Neural crest cell (in vitro differentiated cells): ENCODE measurements around the gene YIF1A. TPM values are rescaled to one million over a fixed set of nuclear protein-coding genes. Genes with fewer than 3 reads are reported as not detected.
A peak's percentile ranks its signal among the peaks of the same experiment; 100 is the strongest.

Source experiments
- DNase-seq: peaks from one replicate; pipeline ENCODE4 v3.0.0; 2021; ENCODE audit warnings: low read depth, mixed read lengths, low spot score
- H3K27ac Mint-ChIP-seq: one replicate; pipeline ENCODE4 v1.8.0; 2021; ENCODE audit warnings: mild to moderate bottlenecking, mixed read lengths; ENCODE audit not compliant: unreplicated experiment
- H3K27me3 Mint-ChIP-seq: 2 replicates; pipeline ENCODE4 v1.8.0; 2021; ENCODE audit warnings: low read depth, mild to moderate bottlenecking, mixed read lengths
- H3K36me3 Mint-ChIP-seq: 2 replicates; pipeline ENCODE4 v1.8.0; 2021; ENCODE audit warnings: low read depth, mild to moderate bottlenecking, mixed read lengths
- H3K4me1 Mint-ChIP-seq: 2 replicates; pipeline ENCODE4 v1.8.0; 2021; ENCODE audit warnings: mixed read lengths
- H3K4me3 Mint-ChIP-seq: one replicate; pipeline ENCODE4 v1.8.0; 2021; ENCODE audit warnings: mild to moderate bottlenecking, mixed read lengths
- H3K9me3 Mint-ChIP-seq: 2 replicates; pipeline ENCODE4 v1.8.0; 2021; ENCODE audit warnings: mixed read lengths
- total RNA-seq: library from RNA; stranded (reverse); gene quantifications from 2 replicates; pipeline ENCODE4 v1.2.1, GENCODE V29; 2021
- TF ChIP-seq, protein P1 (sequence below): fragments of 200-600 bp; sonication (generic); conservative IDR thresholded peaks from 2 replicates; pipeline ENCODE4 v1.5.0; 2021; ENCODE audit warnings: antibody characterized with exemption, mild to moderate bottlenecking

YIF1A gene
- total RNA-seq, 1 donor from 2014 or later: 60.9 TPM

DNA sequence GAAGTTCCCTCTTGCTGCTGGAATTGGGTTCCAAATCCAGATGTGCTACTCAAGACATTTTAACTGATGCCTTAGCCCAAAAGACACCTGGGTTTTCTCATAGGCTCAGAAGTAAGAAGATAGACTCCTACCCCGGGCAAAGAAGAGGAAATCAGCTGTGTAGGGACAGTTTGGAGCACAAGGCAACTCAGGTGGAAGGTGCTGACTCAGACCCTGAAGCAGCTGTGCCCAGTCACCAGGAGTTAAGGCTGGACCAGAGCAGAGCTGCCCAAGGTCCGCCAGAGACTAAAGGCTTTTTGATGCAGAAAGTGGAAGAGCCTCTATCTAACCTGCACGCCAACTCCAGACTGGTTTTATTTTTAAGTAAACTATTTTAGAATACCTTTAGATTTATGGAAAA, 41.1 kb downstream of the YIF1A start:
- no peaks in the 10 kb centered on the region for H3K4me1 Mint-ChIP-seq
- H3K27ac Mint-ChIP-seq: no peak overlapping the region
- DNase-seq: no peak
- no peak overlapping the region for H3K4me3 Mint-ChIP-seq
- H3K36me3 Mint-ChIP-seq: no peaks in the 10 kb centered on the region
- TF ChIP-seq, protein P1, sequence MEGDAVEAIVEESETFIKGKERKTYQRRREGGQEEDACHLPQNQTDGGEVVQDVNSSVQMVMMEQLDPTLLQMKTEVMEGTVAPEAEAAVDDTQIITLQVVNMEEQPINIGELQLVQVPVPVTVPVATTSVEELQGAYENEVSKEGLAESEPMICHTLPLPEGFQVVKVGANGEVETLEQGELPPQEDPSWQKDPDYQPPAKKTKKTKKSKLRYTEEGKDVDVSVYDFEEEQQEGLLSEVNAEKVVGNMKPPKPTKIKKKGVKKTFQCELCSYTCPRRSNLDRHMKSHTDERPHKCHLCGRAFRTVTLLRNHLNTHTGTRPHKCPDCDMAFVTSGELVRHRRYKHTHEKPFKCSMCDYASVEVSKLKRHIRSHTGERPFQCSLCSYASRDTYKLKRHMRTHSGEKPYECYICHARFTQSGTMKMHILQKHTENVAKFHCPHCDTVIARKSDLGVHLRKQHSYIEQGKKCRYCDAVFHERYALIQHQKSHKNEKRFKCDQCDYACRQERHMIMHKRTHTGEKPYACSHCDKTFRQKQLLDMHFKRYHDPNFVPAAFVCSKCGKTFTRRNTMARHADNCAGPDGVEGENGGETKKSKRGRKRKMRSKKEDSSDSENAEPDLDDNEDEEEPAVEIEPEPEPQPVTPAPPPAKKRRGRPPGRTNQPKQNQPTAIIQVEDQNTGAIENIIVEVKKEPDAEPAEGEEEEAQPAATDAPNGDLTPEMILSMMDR: no peak
- H3K27me3 Mint-ChIP-seq: no peaks in the 10 kb centered on the region
- H3K9me3 Mint-ChIP-seq: no peaks in the 10 kb centered on the region

DNA sequence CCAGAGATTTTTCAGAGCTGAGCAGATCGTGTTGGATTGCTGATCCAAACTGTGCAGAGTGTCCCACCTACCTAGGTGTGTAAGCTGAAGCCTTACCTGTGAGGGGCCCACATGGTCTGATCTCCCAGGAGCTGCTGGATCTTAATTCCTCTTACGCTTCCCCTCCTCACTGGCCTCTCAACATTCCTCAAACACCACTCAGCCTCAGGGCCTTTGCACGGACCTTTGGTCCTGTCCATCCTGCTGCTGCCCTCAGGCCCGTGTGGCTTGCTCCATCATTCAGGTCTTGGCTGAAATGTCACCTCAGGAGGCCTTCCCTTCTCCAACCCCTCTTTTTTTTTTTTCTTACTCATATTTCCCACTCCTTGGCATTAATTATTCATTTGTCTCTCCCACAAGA, 41.6 kb downstream of the YIF1A start:
- H3K4me1 Mint-ChIP-seq: no peaks in the 10 kb centered on the region
- no peak for DNase-seq
- H3K27me3 Mint-ChIP-seq: no peaks in the 10 kb centered on the region
- H3K4me3 Mint-ChIP-seq: no peak overlapping the region
- H3K9me3 Mint-ChIP-seq: no peaks in the 10 kb centered on the region
- no peak overlapping the region for H3K27ac Mint-ChIP-seq
- H3K36me3 Mint-ChIP-seq: no peaks in the 10 kb centered on the region
- TF ChIP-seq, protein P1: no peak

DNA sequence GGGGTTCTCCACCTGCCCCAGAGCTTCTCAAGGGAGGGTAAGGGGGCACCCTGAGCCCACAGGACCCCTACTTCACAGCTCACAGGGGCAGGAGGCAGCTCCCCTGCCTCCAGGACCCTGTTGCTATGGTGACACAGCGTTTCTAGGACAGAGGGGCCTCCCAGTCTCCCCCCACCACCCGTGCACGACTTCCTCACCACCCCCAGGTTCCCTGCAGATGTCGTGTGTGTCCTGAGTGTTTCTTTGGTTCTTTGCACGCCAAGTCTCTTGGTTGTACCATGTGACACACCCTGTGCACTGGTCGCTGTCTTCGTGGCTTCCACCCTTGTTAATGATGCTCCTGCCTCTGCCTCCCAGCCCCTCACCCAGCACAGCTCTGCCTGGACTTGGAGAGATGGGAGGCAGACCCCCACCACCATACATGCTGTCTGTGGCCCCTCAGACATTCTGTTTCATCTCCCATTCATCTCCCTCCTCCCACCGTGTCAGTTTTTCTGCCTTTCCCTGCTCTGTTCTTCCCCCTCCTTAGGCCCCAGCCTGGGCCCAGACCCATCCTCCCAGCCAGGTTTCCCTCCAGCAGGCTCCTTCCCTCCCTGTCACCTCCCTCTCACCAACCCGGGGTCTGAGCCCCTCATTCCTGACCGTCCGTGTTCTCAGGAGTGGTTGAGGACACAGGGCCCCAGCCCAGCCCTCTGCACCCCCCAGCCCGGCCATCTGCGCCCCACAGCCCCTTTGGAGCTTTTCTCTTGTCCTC, 45.0 kb downstream of the YIF1A start:
- Mint-ChIP-seq H3K27ac (peak overlapping the region; percentile 94), H3K36me3 (no peaks in the 10 kb centered on the region), H3K4me1 (no peaks in the 10 kb centered on the region), H3K4me3 (no peak overlapping the region), H3K9me3 (no peaks in the 10 kb centered on the region), H3K27me3 (no peaks in the 10 kb centered on the region)
- TF ChIP-seq, protein P1: no peak
- no peak for DNase-seq

- no peak for DNase-seq
- no peaks in the 10 kb centered on the region for H3K27me3 Mint-ChIP-seq
- H3K27ac Mint-ChIP-seq: no peak overlapping the region
- H3K9me3 Mint-ChIP-seq: no peaks in the 10 kb centered on the region
- H3K4me3 Mint-ChIP-seq: no peak overlapping the region
- H3K4me1 Mint-ChIP-seq: no peaks in the 10 kb centered on the region
- TF ChIP-seq, protein P1: no peak
- H3K36me3 Mint-ChIP-seq: no peaks in the 10 kb centered on the region
Observed at GRCh38 chr11:66242095-66242765, 46.7 kb downstream of the YIF1A start.

DNA sequence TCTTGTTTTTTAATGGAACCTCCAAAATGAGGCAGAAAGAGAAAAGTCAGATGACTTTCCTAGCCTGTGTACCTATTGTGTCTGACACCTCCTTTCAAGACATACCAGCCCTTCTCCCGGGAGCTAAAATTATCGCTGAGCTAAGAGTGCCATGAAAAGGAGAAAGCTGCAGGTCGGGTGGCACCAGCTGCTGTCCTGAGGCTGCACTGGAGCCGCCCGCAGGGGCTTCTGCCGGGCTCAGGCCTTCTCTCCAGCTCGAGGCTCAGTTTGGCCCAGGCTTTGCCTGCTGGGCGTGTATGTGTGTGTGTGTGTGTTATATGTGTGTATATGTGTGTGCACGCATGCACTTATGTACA, 48.2 kb downstream of the YIF1A start:
- no peaks in the 10 kb centered on the region for H3K4me1 Mint-ChIP-seq
- peak overlapping the region; percentile 71 for H3K27ac Mint-ChIP-seq
- no peaks in the 10 kb centered on the region for H3K36me3 Mint-ChIP-seq
- DNase-seq: no peak
- no peaks in the 10 kb centered on the region for H3K9me3 Mint-ChIP-seq
- TF ChIP-seq, protein P1: no peak
- no peaks in the 10 kb centered on the region for H3K27me3 Mint-ChIP-seq
- H3K4me3 Mint-ChIP-seq: no peak overlapping the region
